NCI-H146 treated with DMSO at 0.1 percent for 48 hours (cell line): ENCODE data around the gene PHF19.

Experiments
- DNase-seq: peaks from one replicate; lab custom pipeline; 2025; ENCODE audit not compliant: unreplicated experiment; lab: John Stamatoyannopoulos, UW

The PHF19 gene

GRCh38 chr9:120874226-120875194, 2.5 kb downstream of the PHF19 start:
- no peak for DNase-seq

- DNase-seq = no peak
Observed at GRCh38 chr9:120873512-120873911, 3.5 kb downstream of the PHF19 start.

GRCh38 chr9:120872791-120873502, 4.0 kb downstream of the PHF19 start:
- DNase-seq = no peak

GRCh38 chr9:120870206-120870605, 6.8 kb downstream of the PHF19 start:
- DNase-seq = no peak

GRCh38 chr9:120869726-120870125, 7.3 kb downstream of the PHF19 start:
- no peak for DNase-seq

GRCh38 chr9:120869360-120869687, 7.7 kb downstream of the PHF19 start:
- DNase-seq = no peak

- DNase-seq = no peak
Observed at GRCh38 chr9:120868676-120869359, 8.2 kb downstream of the PHF19 start.

- DNase-seq = no peak
Observed at GRCh38 chr9:120868339-120868675, 8.7 kb downstream of the PHF19 start.

GRCh38 chr9:120867676-120868338, 9.2 kb downstream of the PHF19 start:
- no peak for DNase-seq

- no peak for DNase-seq
Observed at GRCh38 chr9:120866651-120867050, 10.3 kb downstream of the PHF19 start.

GRCh38 chr9:120865809-120866208, 11.2 kb downstream of the PHF19 start:
- DNase-seq = no peak

- DNase-seq = no peak
Observed at GRCh38 chr9:120865176-120865575, 11.8 kb downstream of the PHF19 start.

- DNase-seq = no peak
Observed at GRCh38 chr9:120864719-120865118, 12.3 kb downstream of the PHF19 start.

GRCh38 chr9:120863833-120864232, 13.2 kb downstream of the PHF19 start:
- DNase-seq = no peak

- no peak for DNase-seq
Observed at GRCh38 chr9:120862452-120862851, 14.5 kb downstream of the PHF19 start.

- DNase-seq = no peak
Observed at GRCh38 chr9:120861935-120862334, 15.1 kb downstream of the PHF19 start.

GRCh38 chr9:120860083-120860482, 16.9 kb downstream of the PHF19 start:
- DNase-seq = no peak

- no peak for DNase-seq
Observed at GRCh38 chr9:120859361-120859760, 17.6 kb downstream of the PHF19 start.

GRCh38 chr9:120857902-120858301, 19.1 kb downstream of the PHF19 start:
- no peak for DNase-seq

- no peak for DNase-seq
Observed at GRCh38 chr9:120857481-120857880, 19.5 kb downstream of the PHF19 start.

- no peak for DNase-seq
Observed at GRCh38 chr9:120856700-120857099, 20.3 kb downstream of the PHF19 start.
